ENCODE measurements around the gene TMPRSS9. TPM values are rescaled to one million over a fixed set of nuclear protein-coding genes. Genes with fewer than 3 reads are reported as not detected.

The TMPRSS9 gene
- total RNA-seq, 1 experiment from 2014 or later = 0.57 TPM

- no peak for TF ChIP-seq ZNF317 (CRISPR knock-in tag; IDR thresholded peaks at IDR 0.05; ENCODE audit: borderline replicate concordance, low read depth)
- 0 out of 2 replicates have a peak, but pooled peaks have one; percentile 29 for TF ChIP-seq E2F4 (CRISPR knock-in tag; IDR thresholded peaks at IDR 0.05; ENCODE audit: borderline replicate concordance, low read depth)
- no peak for TF ChIP-seq ZNF281 (CRISPR knock-in tag; IDR thresholded peaks at IDR 0.05)
- TF ChIP-seq IRF1 (CRISPR knock-in tag; IDR thresholded peaks at IDR 0.05) = no peak
- TF ChIP-seq ZNF532 (CRISPR knock-in tag; IDR thresholded peaks at IDR 0.05; ENCODE audit: borderline replicate concordance) = no peak
- TF ChIP-seq ZNF671 (CRISPR knock-in tag; IDR thresholded peaks at IDR 0.05) = peak; percentile 55; the same call in 1 of the 2 replicates
- TF ChIP-seq ZNF423 (CRISPR knock-in tag; IDR thresholded peaks at IDR 0.05) = no peak; the same call in 1 of the 2 replicates
- TF ChIP-seq USF1 (CRISPR knock-in tag; IDR thresholded peaks at IDR 0.05) = no peak
- TF ChIP-seq FOXK1 (CRISPR knock-in tag; IDR thresholded peaks at IDR 0.05) = 0 out of 2 replicates have a peak, but pooled peaks have one; percentile 45
- TF ChIP-seq JUN (CRISPR knock-in tag; IDR thresholded peaks at IDR 0.05) = no peak
- no peak for TF ChIP-seq GTF2I (CRISPR knock-in tag; conservative IDR thresholded peaks at IDR 0.05)
- TF ChIP-seq ZNF425 (CRISPR knock-in tag; conservative IDR thresholded peaks at IDR 0.05) = no peak; the same call in 1 of the 2 replicates
- no peak for TF ChIP-seq AR (CRISPR knock-in tag; IDR thresholded peaks at IDR 0.05)
- TF ChIP-seq ARID4B (CRISPR knock-in tag; IDR thresholded peaks at IDR 0.05; ENCODE audit: borderline replicate concordance) = no peak
- TF ChIP-seq CREM (CRISPR knock-in tag; IDR thresholded peaks at IDR 0.05) = no peak
Measured at GRCh38 chr19:2424686-2425621, 64.9 kb downstream of the TMPRSS9 start (continued).

Data from WTC11 (cell line).